ENCODE measurements around the gene GAPDH. TPM values are rescaled to one million over a fixed set of nuclear protein-coding genes. Genes with fewer than 3 reads are reported as not detected.

The GAPDH gene
- total and polyA plus RNA-seq, 5 donors from 2014 or later = 669 to 2,973 (median 2,055) TPM

GRCh38 chr12:6562881-6563280 lies 28.6 kb downstream of the GAPDH start:
- Histone ChIP-seq H3K4me1 (ENCODE audit: control insufficient read depth, insufficient read depth, low read length, poor library complexity, severe bottlenecking) (peaks cover 20% of the 10 kb centered on the region), H3K27me3 (ENCODE audit: control insufficient read depth, insufficient read depth, low read length) (no peaks in the 10 kb centered on the region), H3K27ac (ENCODE audit: insufficient read depth, low read length, poor library complexity, severe bottlenecking) (no peak overlapping the region), H3K9me3 (ENCODE audit: control insufficient read depth in 2 of 2, low read length in 2 of 2) (no peaks in the 10 kb centered on the region), H3K4me3 (ENCODE audit: low read depth, low read length) (no peak overlapping the region), H3K36me3 (ENCODE audit: control insufficient read depth, insufficient read depth, low read length) (peaks cover 61% of the 10 kb centered on the region)
- Mint-ChIP-seq H3K27ac (peak overlapping the region in 1 of 3 donors; percentile 75), H3K27me3 (no peaks in the 10 kb centered on the region), H3K4me3 (peak overlapping the region in 1 of 4 donors; percentile 29), H3K4me1 (peaks cover 22 to 43% (median 29%) of the 10 kb centered on the region in 4 donors), H3K9me3 (no peaks in the 10 kb centered on the region), H3K36me3 (peaks cover 50% of the 10 kb centered on the region)
- DNase-seq (no peak), ATAC-seq (ENCODE audit: low read depth in 2 of 2) (no peak)

GRCh38 chr12:6563448-6564050 lies 29.2 kb downstream of the GAPDH start:
- DNase-seq = peak; percentile 50 to 66 (median 58)
- no peak overlapping the region for H3K4me3 ChIP-seq (ENCODE audit: low read depth, low read length)
- no peak for ATAC-seq (ENCODE audit: low read depth in 2 of 2)
- Mint-ChIP-seq H3K36me3 (peaks cover 53% of the 10 kb centered on the region), H3K27ac (peak overlapping the region; percentile 64 to 84 (median 71)), H3K4me1 (peaks cover 23 to 43% (median 33%) of the 10 kb centered on the region in 4 donors), H3K9me3 (no peaks in the 10 kb centered on the region), H3K4me3 (peak overlapping the region in 2 of 4 donors; percentile 79 to 89), H3K27me3 (no peaks in the 10 kb centered on the region)
- peaks cover 61% of the 10 kb centered on the region for H3K36me3 ChIP-seq (ENCODE audit: control insufficient read depth, insufficient read depth, low read length)
- H3K4me1 ChIP-seq (ENCODE audit: control insufficient read depth, insufficient read depth, low read length, poor library complexity, severe bottlenecking) = peaks cover 14% of the 10 kb centered on the region
- no peaks in the 10 kb centered on the region for H3K27me3 ChIP-seq (ENCODE audit: control insufficient read depth, insufficient read depth, low read length)
- H3K27ac ChIP-seq (ENCODE audit: insufficient read depth, low read length, poor library complexity, severe bottlenecking) = no peak overlapping the region
- no peaks in the 10 kb centered on the region for H3K9me3 ChIP-seq (ENCODE audit: control insufficient read depth in 2 of 2, low read length in 2 of 2)

- Histone ChIP-seq H3K4me3 (ENCODE audit: low read depth, low read length) (peak overlapping the region; percentile 94), H3K27ac (ENCODE audit: insufficient read depth, low read length, poor library complexity, severe bottlenecking) (peak overlapping the region; percentile 83), H3K36me3 (ENCODE audit: control insufficient read depth, insufficient read depth, low read length) (peaks cover 43% of the 10 kb centered on the region), H3K27me3 (ENCODE audit: control insufficient read depth, insufficient read depth, low read length) (no peaks in the 10 kb centered on the region), H3K9me3 (ENCODE audit: control insufficient read depth in 2 of 2, low read length in 2 of 2) (no peaks in the 10 kb centered on the region), H3K4me1 (ENCODE audit: control insufficient read depth, insufficient read depth, low read length, poor library complexity, severe bottlenecking) (peaks cover 21% of the 10 kb centered on the region)
- DNase-seq (peak in 1 of 3 donors; percentile 9), ATAC-seq (ENCODE audit: low read depth in 2 of 2) (no peak)
- peak overlapping the region; percentile 95 to 100 (median 99) for H3K27ac Mint-ChIP-seq
- no peaks in the 10 kb centered on the region for H3K9me3 Mint-ChIP-seq
- peak overlapping the region; percentile 99 to 100 (median 100) for H3K4me3 Mint-ChIP-seq
- peaks cover 52% of the 10 kb centered on the region for H3K36me3 Mint-ChIP-seq
- peaks cover 26 to 63% (median 40%) of the 10 kb centered on the region in 4 donors for H3K4me1 Mint-ChIP-seq
- H3K27me3 Mint-ChIP-seq = no peaks in the 10 kb centered on the region
Observed at GRCh38 chr12:6567112-6567670, 32.9 kb downstream of the GAPDH start.

GRCh38 chr12:6569312-6569711 lies 35.0 kb downstream of the GAPDH start:
- no peaks in the 10 kb centered on the region for H3K27me3 ChIP-seq (ENCODE audit: control insufficient read depth, insufficient read depth, low read length)
- peaks cover 42% of the 10 kb centered on the region for H3K36me3 Mint-ChIP-seq
- ATAC-seq (ENCODE audit: low read depth in 2 of 2) (no peak), DNase-seq (no peak)
- H3K4me1 Mint-ChIP-seq = peaks cover 22 to 53% (median 39%) of the 10 kb centered on the region in 4 donors
- H3K9me3 ChIP-seq (ENCODE audit: control insufficient read depth in 2 of 2, low read length in 2 of 2) = no peaks in the 10 kb centered on the region
- H3K4me3 ChIP-seq (ENCODE audit: low read depth, low read length) = no peak overlapping the region
- peaks cover 21% of the 10 kb centered on the region for H3K4me1 ChIP-seq (ENCODE audit: control insufficient read depth, insufficient read depth, low read length, poor library complexity, severe bottlenecking)
- H3K9me3 Mint-ChIP-seq = no peaks in the 10 kb centered on the region
- H3K36me3 ChIP-seq (ENCODE audit: control insufficient read depth, insufficient read depth, low read length) = peaks cover 43% of the 10 kb centered on the region
- H3K27me3 Mint-ChIP-seq = no peaks in the 10 kb centered on the region
- H3K27ac Mint-ChIP-seq = peak overlapping the region; percentile 84 to 95 (median 85)
- peak overlapping the region; percentile 61 to 100 (median 86) for H3K4me3 Mint-ChIP-seq
- H3K27ac ChIP-seq (ENCODE audit: insufficient read depth, low read length, poor library complexity, severe bottlenecking) = peak overlapping the region; percentile 83

- H3K36me3 ChIP-seq (ENCODE audit: control insufficient read depth, insufficient read depth, low read length) = peaks cover 47% of the 10 kb centered on the region
- H3K27ac Mint-ChIP-seq = peak overlapping the region; percentile 84 to 95 (median 85)
- no peak overlapping the region for H3K27ac ChIP-seq (ENCODE audit: insufficient read depth, low read length, poor library complexity, severe bottlenecking)
- peaks cover 22 to 53% (median 39%) of the 10 kb centered on the region in 4 donors for H3K4me1 Mint-ChIP-seq
- H3K4me3 Mint-ChIP-seq = peak overlapping the region; percentile 61 to 100 (median 86)
- H3K27me3 ChIP-seq (ENCODE audit: control insufficient read depth, insufficient read depth, low read length) = no peaks in the 10 kb centered on the region
- ATAC-seq (ENCODE audit: low read depth in 2 of 2) (no peak), DNase-seq (no peak)
- peaks cover 21% of the 10 kb centered on the region for H3K4me1 ChIP-seq (ENCODE audit: control insufficient read depth, insufficient read depth, low read length, poor library complexity, severe bottlenecking)
- no peaks in the 10 kb centered on the region for H3K9me3 Mint-ChIP-seq
- H3K9me3 ChIP-seq (ENCODE audit: control insufficient read depth in 2 of 2, low read length in 2 of 2) = no peaks in the 10 kb centered on the region
- peaks cover 41% of the 10 kb centered on the region for H3K36me3 Mint-ChIP-seq
- no peak overlapping the region for H3K4me3 ChIP-seq (ENCODE audit: low read depth, low read length)
- no peaks in the 10 kb centered on the region for H3K27me3 Mint-ChIP-seq
Observed at GRCh38 chr12:6569786-6570185, 35.5 kb downstream of the GAPDH start.

GRCh38 chr12:6570264-6570887 lies 36.1 kb downstream of the GAPDH start:
- H3K27ac ChIP-seq (ENCODE audit: insufficient read depth, low read length, poor library complexity, severe bottlenecking) = no peak overlapping the region
- Mint-ChIP-seq H3K4me1 (peaks cover 22 to 53% (median 39%) of the 10 kb centered on the region in 4 donors), H3K4me3 (peak overlapping the region; percentile 28 to 99 (median 67)), H3K9me3 (no peaks in the 10 kb centered on the region), H3K27ac (peak overlapping the region in 2 of 3 donors; percentile 84 to 95), H3K36me3 (peaks cover 44% of the 10 kb centered on the region), H3K27me3 (no peaks in the 10 kb centered on the region)
- H3K4me3 ChIP-seq (ENCODE audit: low read depth, low read length) = no peak overlapping the region
- ATAC-seq (ENCODE audit: low read depth in 2 of 2) (no peak), DNase-seq (peak in 2 of 3 donors; percentile 28 to 56)
- no peaks in the 10 kb centered on the region for H3K9me3 ChIP-seq (ENCODE audit: control insufficient read depth in 2 of 2, low read length in 2 of 2)
- peaks cover 21% of the 10 kb centered on the region for H3K4me1 ChIP-seq (ENCODE audit: control insufficient read depth, insufficient read depth, low read length, poor library complexity, severe bottlenecking)
- peaks cover 49% of the 10 kb centered on the region for H3K36me3 ChIP-seq (ENCODE audit: control insufficient read depth, insufficient read depth, low read length)
- no peaks in the 10 kb centered on the region for H3K27me3 ChIP-seq (ENCODE audit: control insufficient read depth, insufficient read depth, low read length)

GRCh38 chr12:6573001-6573400 lies 38.7 kb downstream of the GAPDH start:
- Histone ChIP-seq H3K27me3 (ENCODE audit: control insufficient read depth, insufficient read depth, low read length) (no peaks in the 10 kb centered on the region), H3K4me3 (ENCODE audit: low read depth, low read length) (no peak overlapping the region), H3K4me1 (ENCODE audit: control insufficient read depth, insufficient read depth, low read length, poor library complexity, severe bottlenecking) (peaks cover 7% of the 10 kb centered on the region), H3K9me3 (ENCODE audit: control insufficient read depth in 2 of 2, low read length in 2 of 2) (no peaks in the 10 kb centered on the region), H3K36me3 (ENCODE audit: control insufficient read depth, insufficient read depth, low read length) (peaks cover 66% of the 10 kb centered on the region), H3K27ac (ENCODE audit: insufficient read depth, low read length, poor library complexity, severe bottlenecking) (no peak overlapping the region)
- DNase-seq (no peak), ATAC-seq (ENCODE audit: low read depth in 2 of 2) (no peak)
- Mint-ChIP-seq H3K4me1 (peaks cover 4 to 33% (median 19%) of the 10 kb centered on the region in 4 donors), H3K4me3 (peak overlapping the region in 1 of 4 donors; percentile 40), H3K9me3 (no peaks in the 10 kb centered on the region), H3K27me3 (no peaks in the 10 kb centered on the region), H3K27ac (no peak overlapping the region), H3K36me3 (peaks cover 44% of the 10 kb centered on the region)
